Heart left ventricle (tissue), 13 donors: Measurements from ENCODE around the gene TBC1D32.

ENCODE experiments used
- CTCF ChIP-seq, 12 donors: fragments of 200-600 bp; sonication (generic) in 4 of 12; IDR thresholded peaks; one replicate each; pipeline versions ENCODE4 v1.5.0 to v1.8.0; 2018 to 2022; ENCODE audit warnings: antibody characterized with exemption in 12 of 12, mild to moderate bottlenecking in 5 of 12
- POLR2A ChIP-seq, 2 donors: fragments of 450-650 bp; IDR thresholded peaks; one replicate each; pipeline ENCODE4 v1.6.1; 2017; ENCODE audit warnings: antibody characterized with exemption in 2 of 2, mild to moderate bottlenecking in 2 of 2, moderate library complexity in 2 of 2
- donor health status: ischemic (EF 13 %, LVEDD 7.1; RV severe dilation, severe dysfunction).
- donor health status: DM: no; HTN: yes; CAD: no.
- donor health status: DM: no; HTN: no; CAD: no.
- donor health status: ischemic (EF 25% LVEDD 6.9; RV normal size, moderate dysfunction).
- donor health status: ischemic (EF 25% LVEDD 5.7; RV mildly dilated, moderate dysfunction).
- donor health status: ischemic (EF 35%, LVEDD 5.7; RV mildly dilated, moderate dysfunction).
- donor health status: nonischemic (EF 11% LVEDD 7.7; RV severe dilation, severe dysfunction).
- donor health status: DM: yes; HTN: yes; CAD: no.
- donor health status: PGD.
- donor health status: ischemic (EF 29% LVEDD 5.4; RV normal size, mild dysfunction).
- donor health status: nonischemic (EF 23%, LVEDD 6.1; RV moderate dilation, normal function).

- no peak for TF ChIP-seq CTCF (IDR thresholded peaks at IDR 0.05)
- TF ChIP-seq POLR2A (IDR thresholded peaks at IDR 0.05), result no peak
These were observed 162.4 kb downstream of the TBC1D32 start for GRCh38 chr6:121171879-121172278.
